Keratinocyte (primary cell): Measurements from ENCODE around the gene IL27RA. TPM values are rescaled to one million over a fixed set of nuclear protein-coding genes. Genes with fewer than 3 reads are reported as not detected.

Experiments
- DNase-seq: peaks from one replicate; pipeline ENCODE4 v3.0.0-alpha.2; 2011; ENCODE audit warnings: low read depth, missing footprints, low spot score
- FAIRE-seq: peaks from 2 replicates; lab custom pipeline; 2011; peaks lifted over from hg19 to GRCh38; lab: Jason Lieb, UNC
- H2AFZ ChIP-seq: 2 replicates; pipeline ENCODE4 v1.6.0; 2012; ENCODE audit warnings: low read length, control low read depth, inconsistent platforms; ENCODE audit not compliant: control insufficient read depth
- H3K27ac ChIP-seq: 2 replicates; pipeline ENCODE4 v1.5.1; 2011; ENCODE audit warnings: low read length; ENCODE audit not compliant: control insufficient read depth, insufficient read depth
- H3K27me3 ChIP-seq: 3 replicates; pipeline ENCODE4 v1.6.0; 2011; ENCODE audit warnings: low read length; ENCODE audit not compliant: control insufficient read depth, insufficient read depth; ENCODE audit errors: extremely low read depth
- H3K36me3 ChIP-seq, 2 experiments: 2 replicates in 1 of 2; 3 replicates in 1 of 2; pipeline ENCODE4 v1.5.1; 2011; ENCODE audit warnings: low read length in 2 of 2, mild to moderate bottlenecking in 1 of 2; ENCODE audit not compliant: control insufficient read depth in 2 of 2, insufficient read depth in 2 of 2; ENCODE audit errors: extremely low read depth in 1 of 2
- H3K4me1 ChIP-seq: 3 replicates; pipeline ENCODE4 v1.5.1; 2011; ENCODE audit warnings: low read length; ENCODE audit not compliant: control insufficient read depth, insufficient read depth; ENCODE audit errors: extremely low read depth
- H3K4me2 ChIP-seq: 3 replicates; pipeline ENCODE4 v1.6.0; 2011; ENCODE audit warnings: low read depth, low read length; ENCODE audit not compliant: control insufficient read depth, insufficient read depth; ENCODE audit errors: extremely low read depth
- H3K4me3 ChIP-seq, 3 experiments: fragments of 200-600 bp in 1 of 3; sonication (generic) in 1 of 3; 2 replicates in 2 of 3; 3 replicates in 1 of 3; pipeline ENCODE4 v1.5.1; 2011 to 2016; ENCODE audit warnings: low read length in 3 of 3, mild to moderate bottlenecking in 3 of 3, control low read depth in 2 of 3, inconsistent platforms in 1 of 3, low read depth in 1 of 3, mixed read lengths in 1 of 3, mixed run types in 1 of 3, moderate library complexity in 1 of 3; ENCODE audit not compliant: control insufficient read depth in 2 of 3, insufficient read depth in 2 of 3; ENCODE audit errors: extremely low read depth in 1 of 3
- H3K79me2 ChIP-seq: 2 replicates; pipeline ENCODE4 v1.6.0; 2012; ENCODE audit warnings: low read length; ENCODE audit not compliant: control insufficient read depth, insufficient read depth
- H3K9ac ChIP-seq: 3 replicates; pipeline ENCODE4 v1.6.0; 2011; ENCODE audit warnings: low read length; ENCODE audit not compliant: control insufficient read depth, insufficient read depth; ENCODE audit errors: extremely low read depth
- H3K9me1 ChIP-seq: 3 replicates; pipeline ENCODE4 v1.6.0; 2011; ENCODE audit warnings: low read length; ENCODE audit not compliant: control insufficient read depth, insufficient read depth; ENCODE audit errors: extremely low read depth
- H3K9me3 ChIP-seq: 2 replicates; pipeline ENCODE4 v1.5.1; 2012; ENCODE audit warnings: low read depth, low read length; ENCODE audit not compliant: control insufficient read depth
- H4K20me1 ChIP-seq: 3 replicates; pipeline ENCODE4 v1.6.0; 2011; ENCODE audit warnings: low read length; ENCODE audit not compliant: control insufficient read depth, insufficient read depth; ENCODE audit errors: extremely low read depth
- EZH2 ChIP-seq: IDR thresholded peaks from one replicate; pipeline ENCODE4 v1.6.1; 2012; ENCODE audit warnings: inconsistent platforms, mild to moderate bottlenecking, low read length, moderate library complexity
- dilution Hi-C: fragments of 300-500 bp; cut with MboI; formaldehyde crosslinking; loops from one replicate; pipeline ENCODE4 v1.7.0; 2020; ENCODE audit warnings: low sequenced_read_pairs; ENCODE audit not compliant: extremely low pct_ligation_motif_present
- polyA plus RNA-seq, 5 experiments: library from polyadenylated mRNA; depleted of rRNA in 3 of 5; stranded (reverse) in 3 of 5; stranded (forward) in 1 of 5; unstranded in 1 of 5; fragments of >200 nt; gene quantifications; 1 replicate in 1 of 5; 2 replicates in 3 of 5; 3 replicates in 1 of 5; pipeline versions ENCODE4 v1.2.1 to v1.2.3, GENCODE V29; 2011 to 2012; ENCODE audit warnings: missing spikeins in 2 of 5, low read depth in 1 of 5, low replicate concordance in 1 of 5
- TF ChIP-seq, protein P1 (sequence below), 3 experiments: IDR thresholded peaks in 1 of 3; conservative IDR thresholded peaks in 1 of 3; optimal IDR thresholded peaks in 1 of 3; 2 replicates in 2 of 3; 3 replicates in 1 of 3; pipeline versions ENCODE3 to v1.5.1; 2011; ENCODE audit warnings: low read length in 3 of 3, mild to moderate bottlenecking in 3 of 3, moderate library complexity in 2 of 3, control low read depth in 1 of 3, inconsistent platforms in 1 of 3; ENCODE audit not compliant: insufficient read depth in 2 of 3; ENCODE audit errors: extremely low read depth in 1 of 3

The IL27RA gene
- polyA plus RNA-seq, 1 donor (not counting 4 experiments of a cell fraction or from before 2014, with no cell fraction given), result 2.2 TPM

DNA sequence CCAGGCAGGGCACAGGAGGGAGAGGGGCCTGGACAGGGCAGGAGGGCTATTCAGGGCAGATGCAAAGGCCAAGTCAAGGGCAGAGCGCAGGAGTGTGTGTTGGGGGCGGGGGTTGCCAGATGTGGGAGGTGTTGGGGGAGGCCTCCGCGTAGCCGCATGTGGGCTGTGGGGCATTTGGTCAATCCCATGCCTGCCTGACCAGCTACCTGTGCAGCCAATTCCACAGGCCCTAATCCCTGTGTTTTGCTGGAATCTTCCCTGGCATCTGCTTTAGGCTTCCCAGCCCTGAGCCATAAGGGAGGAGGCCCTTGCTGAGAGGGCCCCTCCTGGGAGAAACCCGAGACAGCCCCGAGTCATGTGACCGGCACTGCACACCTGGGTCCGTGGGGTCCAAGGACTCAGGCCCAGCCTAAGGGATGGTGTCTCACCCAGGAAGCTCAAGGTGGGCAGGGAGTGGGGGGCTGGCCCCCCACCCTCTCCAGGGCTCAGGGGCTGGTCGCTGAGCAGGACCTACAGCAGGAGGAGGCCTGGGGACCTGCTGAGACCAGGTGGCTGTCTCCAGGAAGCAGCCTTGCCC is 45.7 kb upstream of the IL27RA start:
- Histone ChIP-seq H3K4me3 (no peak overlapping the region), H3K9me3 (no peaks in the 10 kb centered on the region), H3K9ac (no peak overlapping the region), H3K27ac (no peak overlapping the region), H3K27me3 (no peaks in the 10 kb centered on the region), H2AFZ (no peak overlapping the region), H4K20me1 (no peaks in the 10 kb centered on the region), H3K36me3 (peaks cover 7 to 8% of the 10 kb centered on the region in 2 experiments), H3K4me1 (peaks cover 8% of the 10 kb centered on the region), H3K9me1 (no peaks in the 10 kb centered on the region), H3K4me2 (no peak overlapping the region), H3K79me2 (no peaks in the 10 kb centered on the region)
- no peak for TF ChIP-seq EZH2
- TF ChIP-seq, protein P1, sequence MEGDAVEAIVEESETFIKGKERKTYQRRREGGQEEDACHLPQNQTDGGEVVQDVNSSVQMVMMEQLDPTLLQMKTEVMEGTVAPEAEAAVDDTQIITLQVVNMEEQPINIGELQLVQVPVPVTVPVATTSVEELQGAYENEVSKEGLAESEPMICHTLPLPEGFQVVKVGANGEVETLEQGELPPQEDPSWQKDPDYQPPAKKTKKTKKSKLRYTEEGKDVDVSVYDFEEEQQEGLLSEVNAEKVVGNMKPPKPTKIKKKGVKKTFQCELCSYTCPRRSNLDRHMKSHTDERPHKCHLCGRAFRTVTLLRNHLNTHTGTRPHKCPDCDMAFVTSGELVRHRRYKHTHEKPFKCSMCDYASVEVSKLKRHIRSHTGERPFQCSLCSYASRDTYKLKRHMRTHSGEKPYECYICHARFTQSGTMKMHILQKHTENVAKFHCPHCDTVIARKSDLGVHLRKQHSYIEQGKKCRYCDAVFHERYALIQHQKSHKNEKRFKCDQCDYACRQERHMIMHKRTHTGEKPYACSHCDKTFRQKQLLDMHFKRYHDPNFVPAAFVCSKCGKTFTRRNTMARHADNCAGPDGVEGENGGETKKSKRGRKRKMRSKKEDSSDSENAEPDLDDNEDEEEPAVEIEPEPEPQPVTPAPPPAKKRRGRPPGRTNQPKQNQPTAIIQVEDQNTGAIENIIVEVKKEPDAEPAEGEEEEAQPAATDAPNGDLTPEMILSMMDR (optimal IDR thresholded peaks at IDR 0.05 in 1 of 3, IDR thresholded peaks at IDR 0.05 in 1 of 3, conservative IDR thresholded peaks at IDR 0.05 in 1 of 3; ENCODE audit: extremely low read depth in 1 of 3, insufficient read depth in 2 of 3, low read length in 3 of 3), result no peak
- dilution Hi-C loops, result no loop called here
- DNase-seq, result no peak
- FAIRE-seq, result no peak

DNA sequence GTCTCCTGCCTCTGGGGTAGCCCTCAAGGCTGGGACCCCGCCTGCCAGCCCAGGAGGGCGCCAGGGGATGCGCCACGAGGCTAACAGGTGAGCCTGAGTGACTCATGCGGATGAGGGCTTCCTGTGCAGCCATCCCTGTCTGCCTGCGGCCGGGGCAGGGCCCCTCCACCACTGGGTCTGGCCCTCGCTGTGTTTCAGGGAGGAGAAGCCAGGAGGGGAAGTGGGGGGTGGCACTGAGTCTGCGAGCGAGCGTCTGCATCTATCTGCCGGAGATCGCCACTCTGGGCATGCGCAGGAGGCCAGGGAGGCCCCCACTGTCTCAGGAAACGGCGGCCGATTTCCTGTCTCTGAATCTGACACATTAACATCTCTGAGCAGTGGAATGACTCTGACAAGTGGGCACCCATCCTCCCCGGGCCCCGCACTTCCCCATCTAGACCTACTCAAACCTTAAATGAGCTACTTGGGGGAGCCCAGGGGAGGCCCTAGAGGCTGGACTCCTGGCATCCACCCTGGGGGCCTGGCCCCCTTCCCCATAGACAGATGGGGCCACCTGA is 45.1 kb upstream of the IL27RA start:
- no peaks in the 10 kb centered on the region for H4K20me1 ChIP-seq
- dilution Hi-C loops, result no loop called here
- H3K4me2 ChIP-seq, result no peak overlapping the region
- FAIRE-seq (no peak), DNase-seq (no peak)
- H3K4me3 ChIP-seq, result no peak overlapping the region
- no peaks in the 10 kb centered on the region for H3K27me3 ChIP-seq
- no peak for TF ChIP-seq EZH2
- TF ChIP-seq, protein P1 (optimal IDR thresholded peaks at IDR 0.05 in 1 of 3, IDR thresholded peaks at IDR 0.05 in 1 of 3, conservative IDR thresholded peaks at IDR 0.05 in 1 of 3; ENCODE audit: extremely low read depth in 1 of 3, insufficient read depth in 2 of 3, low read length in 3 of 3), result no peak
- no peak overlapping the region for H2AFZ ChIP-seq
- no peaks in the 10 kb centered on the region for H3K9me1 ChIP-seq
- no peak overlapping the region for H3K9ac ChIP-seq
- H3K79me2 ChIP-seq, result no peaks in the 10 kb centered on the region
- H3K36me3 ChIP-seq, result peaks cover 7 to 8% of the 10 kb centered on the region in 2 experiments
- H3K9me3 ChIP-seq, result no peaks in the 10 kb centered on the region
- H3K4me1 ChIP-seq, result peaks cover 8% of the 10 kb centered on the region
- H3K27ac ChIP-seq, result no peak overlapping the region
